ENCODE data around the gene COMMD4.
"Not testable (repeated sequence)": the region's sequence is repeated elsewhere in the genome, so short reads cannot be mapped to it uniquely, and the experiment has no call there.

Gene COMMD4

DNA sequence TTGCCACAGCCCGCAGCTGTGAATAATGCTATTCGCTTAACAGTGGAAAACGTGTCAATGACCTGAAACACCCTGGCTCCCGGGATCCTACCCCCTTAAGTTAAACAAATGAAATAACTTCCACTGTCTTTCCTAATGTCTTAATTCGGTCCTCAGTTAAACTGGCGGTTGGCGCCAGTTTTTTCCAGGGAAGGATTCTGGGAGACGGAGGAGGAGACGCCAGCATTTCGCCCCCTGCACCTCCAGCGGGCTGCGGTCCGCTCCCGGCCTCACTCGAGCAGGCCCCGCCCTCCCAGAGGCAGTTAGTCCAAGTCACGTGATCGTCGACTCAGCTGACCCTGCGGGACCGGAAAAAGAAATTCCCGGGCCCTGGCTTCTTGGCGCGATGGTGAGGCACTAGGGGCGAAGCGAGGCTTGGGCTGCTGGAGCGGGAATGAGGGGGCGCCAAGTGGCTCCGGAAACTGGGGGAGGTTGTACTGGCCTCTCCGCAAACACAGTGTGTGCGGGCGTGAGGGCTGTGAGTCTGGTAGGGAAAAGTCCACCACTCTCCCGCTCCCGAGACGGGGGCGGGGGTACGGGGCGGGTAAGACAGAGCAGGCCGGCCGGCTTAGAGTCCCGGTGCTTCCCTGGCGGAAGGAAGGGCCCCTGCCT is at the start of gene COMMD4:
Gene COMMD4 (plus strand): TSS at position 359 of the 651 bp plus-strand sequence. CDS start 27 bp downstream, at position 386.
- DNase-seq = no peak

DNA sequence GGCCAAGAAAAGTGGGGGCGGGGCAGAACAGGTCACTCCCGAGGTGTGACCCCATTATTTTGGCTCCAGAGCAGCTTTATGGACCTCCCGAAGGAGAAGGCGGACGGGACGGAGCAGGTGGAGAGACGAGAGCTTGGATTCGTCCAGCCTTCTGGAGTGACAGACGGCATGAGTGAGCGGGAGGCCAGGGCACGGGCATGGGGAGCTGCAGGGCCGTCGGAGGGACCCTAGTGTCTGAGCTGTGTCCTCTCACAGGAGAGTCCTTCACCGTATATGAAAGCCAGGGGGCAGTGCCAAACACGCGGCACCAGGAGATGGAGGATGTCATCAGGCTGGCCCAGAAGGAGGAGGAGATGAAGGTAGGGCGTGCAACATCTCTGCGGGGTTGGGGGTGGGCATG is 42.2 kb upstream of the COMMD4 start:
- not testable (repeated sequence) for DNase-seq

DNA sequence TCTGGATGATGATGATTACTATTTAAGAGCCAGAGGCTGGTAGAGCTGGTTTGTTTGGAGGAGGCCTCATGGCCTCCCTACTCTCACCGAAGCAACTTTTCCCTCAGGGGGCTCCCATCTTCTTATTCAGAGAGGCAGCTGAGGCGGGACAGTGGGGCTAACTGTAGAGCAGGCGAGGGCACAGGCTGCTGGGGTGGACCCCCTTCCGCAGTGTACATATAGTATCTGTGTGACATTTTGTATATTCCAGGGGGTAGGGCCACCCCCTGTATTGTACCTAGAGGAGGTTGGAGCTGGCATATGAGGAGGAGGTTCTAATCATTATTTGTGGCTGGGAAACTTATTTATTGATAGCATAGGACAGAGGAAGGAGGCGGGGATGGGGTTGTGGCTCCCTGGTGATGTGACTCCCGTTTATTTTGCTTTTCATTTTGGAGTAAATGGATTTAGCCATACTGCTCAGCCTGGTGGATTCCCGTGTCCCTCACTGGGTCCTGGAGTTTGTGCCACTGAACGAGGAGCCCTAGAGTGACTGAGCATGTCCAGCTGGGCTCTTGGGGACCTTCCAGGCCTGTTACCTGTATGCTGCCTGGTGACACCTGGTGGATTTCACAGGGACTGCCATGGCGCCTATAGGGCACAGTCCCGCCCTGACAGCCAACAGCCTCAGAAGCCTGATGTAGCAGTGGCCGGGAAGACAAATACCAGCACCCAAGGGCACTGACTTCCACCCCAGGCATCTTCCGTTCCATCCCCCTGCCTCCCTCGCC is 37.1 kb upstream of the COMMD4 start:
- not testable (repeated sequence) for DNase-seq

DNA sequence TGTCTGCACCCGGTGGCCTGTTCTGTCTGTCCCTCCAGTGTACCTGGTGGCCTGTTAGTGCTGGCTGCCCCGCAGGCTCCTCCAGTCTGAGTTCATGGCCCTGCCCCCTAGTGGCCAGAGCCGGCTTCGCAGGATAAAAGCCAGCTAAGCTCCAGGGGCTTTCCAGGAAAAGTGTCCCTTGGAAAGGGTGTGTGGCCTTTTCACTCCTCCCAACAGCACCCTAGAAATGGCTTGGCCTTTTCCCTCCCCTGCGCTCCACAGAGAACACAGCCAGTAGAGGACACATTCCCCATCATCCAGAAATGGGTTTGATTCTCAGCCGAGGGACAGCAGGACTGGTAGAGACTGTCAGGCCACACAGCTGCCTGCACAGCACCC is 36.6 kb upstream of the COMMD4 start:
- DNase-seq = not testable (repeated sequence)

DNA sequence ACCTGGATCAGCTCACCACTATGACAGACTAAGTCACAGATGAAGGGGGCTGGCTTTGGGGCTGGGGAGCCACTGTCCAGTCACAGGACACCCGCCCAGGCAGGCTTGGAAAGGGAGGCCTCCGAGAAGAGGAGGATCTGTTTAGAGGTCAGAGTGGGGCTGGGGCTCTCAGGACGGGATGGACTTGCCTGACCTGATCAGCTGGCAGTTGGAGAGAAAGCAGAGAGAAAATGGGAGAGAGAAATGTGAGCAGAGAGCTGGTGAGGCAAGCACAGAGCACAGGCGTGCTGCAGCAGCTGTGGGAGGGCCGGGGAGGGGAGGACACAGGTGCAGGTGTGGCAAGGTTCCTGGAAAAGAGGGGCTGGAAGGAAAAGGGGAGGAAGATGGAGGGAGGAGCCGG is 35.8 kb upstream of the COMMD4 start:
- DNase-seq = not testable (repeated sequence)

DNA sequence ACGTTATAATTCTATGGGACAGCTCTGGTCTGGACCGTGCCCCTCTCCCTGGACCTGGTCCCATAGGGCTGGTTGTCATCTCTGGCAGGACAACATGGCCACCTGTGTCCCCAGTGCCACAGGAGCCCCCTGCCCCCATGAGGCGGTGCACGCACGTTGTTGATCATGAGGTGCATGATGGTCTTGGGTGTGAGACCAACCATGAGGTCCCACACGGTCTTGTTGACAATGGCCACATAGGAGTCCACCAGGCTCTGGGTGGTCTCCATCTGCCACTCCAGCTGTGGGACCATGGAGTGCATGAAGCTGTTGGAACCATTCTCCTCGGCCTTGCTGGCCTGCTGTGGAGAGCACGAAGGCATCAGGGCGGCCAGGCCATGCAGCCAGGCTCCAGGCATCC is 33.5 kb upstream of the COMMD4 start:
- DNase-seq = no peak

DNA sequence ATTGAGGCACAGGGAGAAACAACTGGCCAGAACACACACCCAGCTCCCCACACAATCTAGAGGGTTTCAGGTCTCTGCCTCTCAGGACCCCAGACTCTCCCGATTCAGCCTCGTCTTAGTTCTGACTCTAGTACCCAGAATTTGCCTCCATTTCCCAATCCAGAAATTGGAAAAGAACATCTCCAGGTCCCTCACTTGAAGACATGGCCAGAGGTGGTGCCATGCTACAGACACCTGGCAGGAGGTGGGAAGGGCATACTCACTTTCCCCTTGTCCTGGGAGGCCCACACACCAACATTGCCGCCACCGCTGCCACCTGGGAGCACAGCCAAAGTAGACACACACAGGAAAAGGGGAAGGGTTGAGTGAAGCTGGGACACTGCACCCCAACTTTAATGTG is 33.1 kb upstream of the COMMD4 start:
- DNase-seq = not testable (repeated sequence)

DNA sequence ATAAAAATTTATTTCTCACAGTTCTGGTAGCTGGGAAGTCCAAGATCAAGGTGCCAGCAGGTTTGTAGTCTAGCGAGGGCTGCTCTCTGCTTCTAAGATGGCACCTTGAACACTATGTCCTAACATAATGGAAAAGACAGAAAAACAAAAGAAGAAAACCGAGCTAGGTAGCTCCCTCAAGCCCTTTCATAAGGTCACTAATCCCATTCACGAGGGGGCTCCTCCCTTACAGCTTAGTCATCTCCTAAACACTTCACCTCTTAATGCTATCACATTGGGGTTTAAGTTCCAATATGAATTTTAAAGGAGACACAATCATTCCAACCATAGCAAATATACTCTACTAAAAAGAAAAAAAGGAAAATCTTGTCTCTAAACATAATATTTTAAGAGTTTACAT is 29.7 kb upstream of the COMMD4 start:
- no peak for DNase-seq

DNA sequence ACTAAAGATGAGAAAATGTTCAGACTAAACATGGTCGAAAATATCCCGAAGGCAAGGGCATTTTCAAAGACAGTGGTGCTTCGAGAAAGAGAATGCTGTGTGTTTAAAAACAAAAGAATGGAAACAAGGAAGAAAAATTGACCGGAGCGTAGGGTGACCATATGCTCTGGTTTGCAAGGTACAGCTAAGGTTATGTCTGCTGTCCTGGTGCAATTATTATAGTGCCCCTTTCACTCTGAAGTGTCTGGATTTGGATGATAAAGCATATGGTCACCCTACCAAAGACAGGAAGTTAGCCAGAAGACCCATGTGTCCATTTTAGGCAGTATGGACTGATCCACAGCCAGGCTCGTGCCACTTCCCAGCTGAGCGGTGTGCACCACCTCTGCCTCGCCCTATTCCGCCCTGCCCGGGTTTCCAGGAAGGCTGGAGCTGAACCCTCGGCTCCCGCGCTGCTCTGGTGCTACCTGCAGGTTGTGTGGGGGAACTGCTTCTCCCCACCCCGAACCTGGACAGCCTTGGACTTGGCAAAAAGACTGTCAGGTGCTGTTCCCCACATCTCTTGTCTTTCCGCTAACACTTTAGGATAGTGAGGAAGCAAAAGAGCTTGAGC is 28.0 kb upstream of the COMMD4 start:
- no peak for DNase-seq

DNA sequence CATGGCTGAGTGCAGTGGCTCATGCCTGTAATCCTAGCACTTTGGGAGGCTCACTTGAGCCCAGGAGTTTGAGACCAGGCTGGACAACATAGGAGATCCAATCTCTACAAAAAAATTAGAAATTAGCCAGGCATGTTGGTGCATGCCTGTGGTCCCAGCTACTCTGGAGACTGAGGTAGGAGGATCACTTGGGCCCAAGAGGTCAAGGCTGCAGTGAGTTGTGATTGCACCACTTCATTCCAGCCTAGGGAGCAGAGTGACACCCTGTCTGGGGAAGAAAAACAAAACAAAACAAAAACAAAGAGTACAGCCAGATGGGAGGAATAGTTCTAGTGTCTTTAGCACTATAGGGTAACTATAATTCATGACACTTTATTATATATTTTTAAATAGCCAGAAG is 26.2 kb upstream of the COMMD4 start:
- DNase-seq = no peak

DNA sequence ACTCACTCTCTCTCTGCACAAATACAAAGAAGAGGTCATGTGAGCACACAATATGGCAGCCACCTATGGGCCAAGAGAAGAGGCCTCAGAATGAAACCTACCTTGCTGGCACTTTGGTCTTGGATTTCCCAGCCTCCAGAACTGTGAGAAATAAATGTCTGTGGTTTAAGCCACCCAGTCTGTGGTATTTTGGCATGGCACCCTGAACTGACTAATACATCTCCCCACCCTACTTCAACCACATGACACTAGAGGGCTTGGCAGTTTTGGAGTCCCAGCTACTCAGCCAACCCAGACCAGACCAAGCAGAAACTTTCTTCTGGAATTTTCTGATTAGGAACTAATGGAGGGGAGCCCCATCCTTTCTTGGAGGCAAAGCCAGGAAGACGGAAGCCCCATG is 23.3 kb upstream of the COMMD4 start:
- DNase-seq = not testable (repeated sequence)

DNA sequence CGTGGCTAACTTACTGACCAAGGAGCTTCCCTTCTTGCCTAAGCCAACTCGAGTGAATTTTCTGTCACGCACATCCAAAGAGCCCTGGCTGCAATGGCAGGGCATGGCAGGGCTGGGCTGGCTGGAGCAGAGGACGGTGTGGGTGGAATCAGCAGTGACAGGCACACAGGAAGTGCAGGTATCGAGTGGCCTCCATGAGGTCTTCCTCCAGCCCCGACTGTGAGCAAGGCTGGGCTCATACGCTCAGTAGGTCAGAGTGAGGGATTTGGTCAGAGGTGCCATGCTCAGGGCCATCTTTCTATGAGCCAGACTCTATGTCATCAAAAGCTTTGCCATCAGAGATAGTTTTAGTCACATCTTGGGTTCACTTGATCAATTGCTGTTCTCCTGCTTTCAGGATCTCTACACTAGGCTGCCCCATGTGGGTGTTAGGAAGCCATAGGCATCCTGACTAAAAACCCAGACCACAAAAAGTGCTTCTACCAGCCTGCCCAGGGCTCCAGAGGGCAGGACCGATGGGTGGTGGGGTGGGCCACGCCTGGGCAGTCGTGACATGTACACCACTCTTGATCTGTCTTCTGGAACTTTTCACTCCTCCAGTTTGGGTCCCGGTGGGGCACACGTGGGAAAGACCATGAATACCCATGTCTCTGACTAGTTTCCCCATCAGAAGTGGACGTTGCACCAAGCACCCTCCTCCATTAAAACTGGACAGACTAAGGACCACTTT is 22.6 kb upstream of the COMMD4 start:
- no peak for DNase-seq

DNA sequence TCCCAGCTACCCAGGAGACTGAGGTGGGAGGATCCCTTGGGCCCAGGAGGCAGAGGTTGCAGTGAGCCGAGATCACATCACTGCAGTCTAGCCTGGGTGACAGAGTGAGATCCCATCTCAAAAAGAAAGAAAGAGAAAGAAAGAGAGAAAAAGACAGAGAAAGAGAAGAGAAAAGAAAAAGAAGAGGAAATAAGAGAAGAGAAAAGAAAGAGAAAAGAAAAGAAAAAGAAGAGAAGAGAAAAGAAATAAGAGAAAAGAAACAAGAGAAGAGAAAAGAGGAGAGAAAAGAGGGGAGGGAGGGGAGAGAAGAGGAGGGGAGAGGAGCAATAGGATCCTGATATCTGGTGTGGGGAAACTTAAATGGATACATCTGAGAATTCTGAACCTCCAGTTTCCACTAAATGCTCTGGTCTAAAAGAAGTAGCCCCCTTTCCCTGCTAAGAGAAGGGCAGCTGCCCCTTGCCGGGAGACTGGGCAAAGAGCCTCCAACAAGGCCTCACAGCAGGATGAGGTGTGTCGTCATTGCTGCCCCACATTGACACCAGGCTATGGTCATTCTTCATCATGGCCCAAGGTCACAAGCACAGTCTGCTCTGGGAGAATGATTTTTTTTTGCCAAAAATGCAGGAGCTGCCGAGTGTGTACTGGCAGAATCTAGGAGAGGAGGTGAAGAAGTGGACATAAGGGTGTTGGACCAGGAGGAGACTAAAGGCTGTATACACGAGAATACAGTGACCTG is 21.1 kb upstream of the COMMD4 start:
- no peak for DNase-seq

DNA sequence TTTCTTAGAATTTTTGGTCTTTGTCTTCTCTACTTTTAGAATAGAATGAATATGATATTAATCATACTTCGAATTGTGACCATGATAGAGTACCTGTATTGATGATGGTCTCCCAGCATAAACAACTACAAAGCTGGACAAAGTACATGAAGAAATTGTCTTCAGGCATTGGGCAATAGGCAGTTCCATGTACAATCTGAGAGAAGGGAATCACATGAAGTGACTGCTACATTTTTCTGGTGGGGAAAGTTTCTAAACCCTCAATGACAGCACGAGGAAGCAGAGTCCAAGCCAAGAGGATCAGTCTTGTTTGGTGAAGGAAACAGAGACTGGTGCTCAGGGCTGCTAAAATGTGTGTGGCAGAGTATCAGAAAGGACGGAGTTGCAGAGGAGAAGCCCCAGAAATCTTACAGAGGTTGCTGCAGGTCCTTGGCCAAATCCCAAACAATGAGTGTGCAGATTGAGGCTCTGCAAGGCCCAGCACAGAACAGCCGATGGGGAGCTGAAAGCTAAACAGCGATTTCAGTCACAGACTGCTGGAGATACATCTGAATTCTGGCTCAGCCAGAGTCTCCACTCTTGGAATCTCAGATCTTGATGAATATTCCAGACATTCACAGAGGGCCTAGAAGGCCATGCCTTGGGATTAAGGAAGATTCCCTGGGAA is 16.5 kb upstream of the COMMD4 start:
- DNase-seq = not testable (repeated sequence)

DNA sequence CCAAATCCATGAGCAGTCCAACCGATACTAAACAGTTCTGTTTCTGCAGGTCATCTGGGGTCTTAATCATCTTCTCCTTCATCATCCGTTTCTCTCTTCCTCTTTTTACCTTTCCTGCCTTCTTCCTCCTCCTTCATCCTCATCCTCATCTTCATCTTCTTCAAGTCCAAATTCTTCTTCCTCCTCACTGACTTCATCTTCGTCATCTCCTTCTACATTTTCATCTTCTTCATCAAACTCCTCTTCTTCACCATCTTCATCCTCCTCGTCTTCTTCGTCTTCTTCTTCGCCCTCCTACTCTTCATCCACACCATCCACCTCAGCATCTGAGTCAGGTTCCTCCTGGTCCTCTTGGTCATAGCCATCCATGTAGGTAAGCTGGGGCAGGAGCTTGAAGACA is 14.2 kb upstream of the COMMD4 start:
- DNase-seq = no peak

DNA sequence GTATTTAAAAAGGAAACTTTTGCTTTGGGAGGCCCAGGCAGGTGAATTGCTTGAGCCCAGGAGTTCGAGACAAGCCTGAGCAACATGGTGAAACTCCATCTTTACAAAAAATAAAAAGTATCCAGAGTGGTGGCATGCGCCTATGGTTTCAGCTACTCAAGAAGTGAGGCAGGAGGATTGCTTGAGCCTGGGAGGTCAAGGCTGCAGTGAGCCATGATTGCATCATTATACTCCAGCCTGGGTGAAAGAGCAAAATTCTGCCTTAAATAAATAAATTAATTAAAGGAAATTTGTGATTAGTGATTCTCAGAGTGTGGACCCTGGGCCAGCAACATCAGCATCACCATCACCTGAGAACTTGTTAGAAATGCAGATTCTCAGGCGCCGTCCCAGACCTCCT is 9.9 kb upstream of the COMMD4 start:
- DNase-seq = no peak

DNA sequence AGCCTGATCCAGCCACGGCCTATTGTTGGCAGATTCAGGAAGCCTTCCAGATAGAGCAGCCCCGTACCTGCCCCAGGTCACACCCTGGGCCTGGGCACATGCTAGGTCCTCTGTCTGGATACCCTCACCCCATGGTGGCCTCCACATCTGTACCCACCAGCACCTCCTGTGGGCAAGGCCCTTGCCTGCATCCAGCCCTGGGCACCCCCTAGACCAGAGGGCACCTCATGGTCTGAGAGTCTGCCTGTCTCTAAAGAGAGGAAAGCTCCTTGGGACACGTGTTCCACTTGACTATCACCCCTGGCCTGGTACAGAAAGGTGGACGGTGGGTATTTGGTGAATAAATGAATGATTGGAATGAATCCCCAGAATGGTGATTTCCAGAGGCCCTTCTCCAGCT is 8.9 kb upstream of the COMMD4 start:
- no peak for DNase-seq

DNA sequence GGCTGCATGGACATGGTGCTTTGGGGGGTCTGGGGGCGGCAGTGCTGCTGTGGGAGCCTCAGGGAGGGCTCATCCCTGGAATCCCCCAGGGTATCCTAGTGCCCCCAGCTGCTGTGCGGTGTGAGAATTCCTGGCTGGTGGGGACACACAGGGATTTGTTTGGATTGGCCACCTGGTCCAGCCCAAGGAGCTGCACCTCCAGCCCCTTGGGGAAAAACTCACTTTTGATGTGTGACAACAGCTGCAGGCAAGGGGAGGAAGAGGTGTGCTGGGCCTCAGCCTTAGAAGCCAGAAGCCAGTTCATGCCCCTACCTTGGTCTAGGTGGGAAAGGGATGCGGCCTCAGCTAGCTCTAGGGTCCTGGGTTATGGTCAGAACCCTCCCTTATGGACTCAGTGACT is 8.4 kb upstream of the COMMD4 start:
- no peak for DNase-seq

DNA sequence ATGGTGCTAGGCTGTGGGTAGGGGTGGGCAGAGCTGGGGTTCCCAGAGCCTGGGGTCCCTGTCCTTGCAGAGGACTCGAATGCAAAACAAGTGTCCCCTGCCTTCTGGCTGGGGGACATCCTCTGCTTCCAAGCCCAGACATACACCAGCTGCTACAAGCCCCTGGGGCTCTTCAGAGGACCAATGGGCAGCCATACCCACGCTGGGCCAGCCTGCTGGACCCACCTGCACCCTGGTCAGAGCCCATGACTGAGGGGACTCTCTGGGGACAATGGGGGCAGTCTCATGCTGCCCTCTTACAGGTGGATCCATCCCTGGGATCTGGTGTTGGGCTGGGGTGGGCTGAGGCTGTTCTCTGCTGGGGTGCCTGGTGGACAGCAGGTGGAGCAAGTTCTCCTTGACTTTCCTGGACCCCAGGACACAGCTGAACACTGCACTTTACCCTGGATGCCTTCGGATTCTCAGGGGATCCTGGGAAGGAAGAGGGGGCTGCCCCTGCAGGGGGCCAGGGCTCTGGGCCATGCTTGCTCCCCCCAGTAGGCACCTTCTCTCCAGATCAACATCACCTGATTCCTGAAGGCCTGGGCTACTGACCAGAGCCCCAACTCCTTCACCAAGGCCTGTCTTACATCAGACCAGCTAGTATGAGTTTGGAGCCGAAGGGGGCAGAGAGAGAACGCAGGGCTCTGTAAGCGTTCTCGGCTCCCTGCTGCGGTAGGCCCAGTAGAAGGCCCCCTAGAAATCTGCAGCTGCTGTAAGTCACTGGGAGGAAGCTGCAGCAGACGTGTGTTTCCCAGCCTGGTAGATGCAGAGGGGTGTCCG is 7.2 kb upstream of the COMMD4 start:
- no peak for DNase-seq

DNA sequence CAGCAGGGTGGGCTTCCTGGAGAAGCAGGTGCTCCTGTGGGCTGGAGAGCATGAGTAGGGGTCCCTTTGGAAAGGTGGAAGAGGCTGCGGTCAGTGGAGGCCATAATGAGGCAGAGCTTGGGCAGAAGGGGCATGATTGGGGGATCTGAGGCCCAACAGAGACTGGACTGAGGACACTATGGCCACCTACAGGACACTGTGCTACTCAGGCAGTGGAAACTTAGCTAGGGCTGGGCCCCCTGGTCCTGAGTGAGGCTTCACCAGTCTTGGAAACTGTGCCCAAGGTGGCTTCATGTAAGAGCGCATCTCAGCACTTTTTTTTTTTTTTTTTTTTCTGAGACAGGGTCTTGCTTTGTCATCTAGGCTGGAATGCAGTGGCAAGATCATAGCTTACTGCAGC is 6.3 kb upstream of the COMMD4 start:
- DNase-seq = no peak

DNA sequence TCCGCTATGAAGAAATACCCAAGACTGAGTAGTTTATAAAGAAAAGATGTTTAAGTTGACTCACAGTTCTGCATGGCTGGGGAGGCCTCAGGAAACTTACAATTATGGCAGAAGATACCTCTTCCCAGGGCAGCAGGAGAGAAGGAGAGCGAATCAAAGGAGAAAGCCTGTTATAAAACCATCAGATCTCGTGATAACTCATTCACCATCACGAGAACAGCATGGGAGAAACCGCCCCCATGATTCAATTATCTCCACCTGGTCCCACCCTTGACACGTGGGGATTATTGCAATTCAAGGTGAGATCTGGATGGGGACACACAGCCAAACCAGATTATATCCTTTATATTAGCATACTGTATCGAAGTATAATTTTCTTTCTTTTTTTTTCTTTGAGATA is 3.8 kb upstream of the COMMD4 start:
- not testable (repeated sequence) for DNase-seq
